ENCODE measurements around the gene RIOX2.

- TF ChIP-seq CTCF (conservative IDR thresholded peaks at IDR 0.05 in 1 of 2, IDR thresholded peaks at IDR 0.05 in 1 of 2; ENCODE audit: extremely low read depth in 1 of 2, insufficient read depth in 1 of 2, low read depth in 1 of 2, low read length in 2 of 2) (no peak), EZH2 (IDR thresholded peaks at IDR 0.05; ENCODE audit: borderline replicate concordance, low read length) (no peak)
Measured at GRCh38 chr3:97930018-97930417, 42.2 kb downstream of the RIOX2 start.

All from mammary epithelial cell (primary cell).